HG02678 (cell line): ENCODE measurements around the gene ADAMTSL4.

Source experiments
- ATAC-seq: cut with Tn5 transposase; IDR thresholded peaks from one replicate; pipeline ENCODE4 v1.9.1; 2021; ENCODE audit warnings: mild to moderate bottlenecking, moderate library complexity; ENCODE audit not compliant: unreplicated experiment

Gene ADAMTSL4

DNA sequence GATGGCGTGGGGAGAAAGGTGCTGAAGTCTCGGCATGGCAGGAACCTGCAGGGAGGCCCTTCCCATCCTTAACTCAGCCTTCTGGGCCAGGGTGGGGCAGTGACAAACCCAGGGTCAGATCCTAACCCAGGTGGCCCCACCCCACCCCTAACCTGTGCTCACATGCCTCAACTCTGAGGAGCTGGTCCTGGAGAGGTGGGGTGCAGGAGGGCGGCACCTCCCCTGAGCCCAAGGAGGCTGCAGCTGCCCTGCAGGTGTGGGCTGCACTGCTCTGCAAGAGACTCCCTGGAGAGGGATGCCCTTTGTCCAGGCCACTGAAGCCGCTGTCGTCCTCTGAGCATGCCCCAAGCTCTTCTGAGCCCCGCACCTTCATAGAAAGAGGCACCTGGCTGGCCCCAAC lies 15.2 kb upstream of the ADAMTSL4 start:
- ATAC-seq = no peak

DNA sequence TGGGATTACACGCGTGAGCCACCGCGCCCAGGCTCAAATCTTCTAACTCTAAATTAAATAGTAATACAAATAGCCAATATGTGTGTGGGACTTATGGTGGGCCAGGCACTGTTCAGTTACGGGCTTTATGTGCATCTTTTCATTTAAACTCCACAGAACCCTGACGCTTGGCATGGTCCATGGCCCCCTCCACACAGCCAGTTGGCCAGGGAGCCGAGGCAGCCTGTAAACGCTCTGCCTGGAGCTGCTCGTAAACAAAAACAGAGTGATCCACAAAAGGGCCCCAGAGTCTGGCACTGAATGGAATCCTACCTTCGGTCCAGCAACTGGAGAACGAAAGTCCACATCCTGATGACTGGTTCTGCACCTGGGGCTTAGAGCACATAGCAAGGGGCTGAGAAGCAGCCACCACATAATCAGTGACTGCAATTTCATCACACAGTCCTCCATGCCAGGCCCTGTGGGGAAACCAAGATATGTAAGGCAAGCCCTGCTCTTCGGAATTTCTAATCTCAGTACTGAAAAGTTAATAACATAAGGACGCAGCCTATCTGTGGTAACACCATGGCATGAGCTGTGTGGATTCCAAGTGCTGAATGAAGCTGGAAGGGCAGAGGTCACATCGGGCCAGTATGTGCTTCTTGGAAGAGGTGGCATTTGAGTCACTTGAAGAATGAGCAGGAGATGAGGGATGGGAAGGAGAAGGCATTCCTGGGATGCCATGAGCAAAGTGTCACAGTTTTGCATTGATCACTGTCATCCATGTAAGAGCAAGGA lies 13.5 kb upstream of the ADAMTSL4 start:
- no peak for ATAC-seq

DNA sequence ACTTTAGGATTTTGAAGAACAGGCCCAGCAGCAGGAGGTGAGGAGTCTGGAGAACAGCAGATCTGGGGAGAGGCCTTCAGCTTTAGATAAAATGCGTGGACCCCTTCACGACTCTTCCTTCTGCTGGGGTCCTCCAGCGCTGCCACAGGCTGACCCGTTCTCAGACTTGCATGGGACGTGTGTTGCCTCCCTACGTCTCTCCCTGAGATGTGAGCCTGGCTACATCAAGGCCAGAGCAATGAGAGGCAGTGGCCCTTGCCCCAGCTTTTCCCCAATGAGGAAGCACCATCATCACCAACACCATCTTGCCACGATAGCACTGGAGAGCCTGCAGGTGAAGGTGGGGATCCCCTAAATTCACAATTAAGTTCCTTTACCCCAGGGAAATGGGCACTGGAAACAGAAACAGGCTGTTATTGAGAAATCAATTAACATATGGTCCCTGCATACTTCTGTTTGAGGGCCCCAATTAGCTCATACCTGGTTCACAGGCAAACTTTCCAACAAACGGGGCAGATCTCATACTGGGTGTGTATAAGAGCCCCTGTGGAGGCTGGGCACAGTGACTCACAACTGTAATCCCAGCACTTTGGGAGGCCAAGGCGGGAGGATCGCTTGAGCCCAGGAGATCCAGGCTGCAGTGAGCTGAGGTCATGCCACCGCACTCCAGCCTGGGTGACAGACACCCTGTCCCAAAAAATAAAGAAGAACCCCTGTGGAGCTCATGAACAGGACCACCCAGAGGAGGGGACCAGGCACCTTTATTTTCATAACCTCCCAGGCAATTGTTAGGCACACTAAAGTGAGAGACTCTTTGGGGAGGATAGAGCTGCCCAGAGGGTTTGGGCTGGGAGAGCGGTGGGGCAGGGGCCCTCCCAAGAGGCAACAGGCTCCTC lies 12.1 kb upstream of the ADAMTSL4 start:
- ATAC-seq = no peak

DNA sequence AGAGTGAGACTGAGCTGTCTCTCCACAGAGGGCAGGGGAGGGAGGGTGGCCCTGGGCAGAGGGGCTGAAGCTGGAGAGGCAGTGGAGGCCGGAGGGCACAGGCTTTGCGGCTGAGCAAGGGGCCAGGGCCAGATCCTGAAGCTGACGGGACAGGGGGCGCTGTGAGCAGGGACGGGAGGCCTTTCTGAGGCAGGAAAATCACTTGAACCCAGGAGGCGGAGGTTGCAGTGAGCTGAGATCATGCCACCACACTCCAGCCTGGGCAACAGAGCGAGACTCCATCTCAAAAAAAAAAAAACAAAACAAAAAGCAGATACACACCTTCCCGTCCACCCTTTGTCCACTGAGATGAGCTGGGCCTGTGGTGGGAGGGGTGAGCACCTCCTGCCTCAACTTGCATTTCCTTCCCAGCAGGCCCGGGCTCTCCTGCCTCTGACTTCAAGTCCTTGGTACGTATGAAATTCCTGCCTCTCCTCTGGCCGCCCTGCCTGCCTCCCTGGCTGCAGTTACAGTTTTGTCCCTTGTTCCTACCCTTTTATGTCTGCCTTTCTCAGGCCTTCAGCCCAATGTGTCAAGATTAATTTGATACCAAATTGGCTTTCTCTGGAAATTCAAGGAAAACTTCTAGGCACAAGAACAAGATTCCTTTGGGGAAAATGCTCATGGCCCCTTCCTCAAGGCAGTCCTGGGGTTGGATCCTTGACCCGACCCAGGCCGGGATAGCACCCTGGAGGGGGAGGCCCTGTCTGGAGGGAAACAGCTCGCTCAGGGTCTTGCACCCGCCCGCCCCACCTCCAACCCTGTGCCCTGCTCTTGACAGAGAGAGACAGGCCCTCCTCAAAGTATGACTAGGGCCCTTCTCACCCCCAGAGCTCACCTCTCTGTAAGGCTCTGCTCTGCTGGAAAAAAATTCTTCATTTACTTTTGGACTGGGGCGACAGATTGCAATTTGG lies 11.2 kb upstream of the ADAMTSL4 start:
- no peak for ATAC-seq

DNA sequence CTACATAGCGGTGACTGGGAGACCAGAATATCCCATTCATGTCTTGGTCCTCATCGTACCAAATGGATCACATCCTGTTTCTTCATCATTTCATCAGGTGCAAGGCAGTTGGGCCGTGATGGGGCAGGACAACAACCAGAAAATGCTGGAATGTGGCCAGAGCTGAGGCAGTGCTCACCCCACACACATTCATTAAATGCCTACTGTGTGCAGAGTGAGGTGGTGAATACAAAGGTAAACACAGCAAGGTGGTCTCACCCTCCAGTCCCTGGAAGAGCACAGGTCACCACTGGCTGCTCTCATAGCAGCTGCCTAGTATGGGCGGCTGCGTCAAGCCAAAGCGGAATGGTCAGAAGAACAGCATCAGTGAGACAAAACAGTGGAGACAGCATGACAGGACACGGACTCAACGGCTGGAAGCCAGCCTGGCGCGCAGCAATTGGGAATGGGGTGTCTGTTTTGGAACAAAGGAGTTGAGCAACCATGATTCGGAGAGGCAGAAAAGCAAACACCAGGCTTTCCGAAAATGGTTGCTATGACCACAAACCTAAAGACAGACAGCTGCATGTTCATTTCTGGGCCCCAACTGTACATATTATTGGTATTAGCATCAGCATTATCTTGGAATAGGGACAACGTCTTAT lies 5.6 kb upstream of the ADAMTSL4 start:
- no peak for ATAC-seq

DNA sequence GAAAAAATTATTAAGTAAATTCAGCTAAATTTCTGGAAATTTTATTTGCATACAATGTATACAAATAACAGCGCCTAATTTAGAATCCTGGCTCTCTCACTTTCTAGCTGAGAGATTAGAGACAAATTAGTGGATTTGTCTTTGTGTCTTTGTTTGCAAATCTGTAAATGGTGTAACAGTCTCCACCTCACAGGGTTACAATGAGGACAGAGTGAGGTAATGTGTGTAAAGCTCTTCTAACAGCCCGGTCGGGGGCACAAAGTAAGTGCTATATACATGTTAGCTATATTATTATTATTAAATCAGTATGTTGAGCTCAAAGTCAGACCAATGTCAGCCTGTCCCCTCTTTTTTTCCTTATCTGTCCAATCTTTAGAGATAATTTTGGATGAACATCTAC lies 5.0 kb upstream of the ADAMTSL4 start:
- no peak for ATAC-seq

DNA sequence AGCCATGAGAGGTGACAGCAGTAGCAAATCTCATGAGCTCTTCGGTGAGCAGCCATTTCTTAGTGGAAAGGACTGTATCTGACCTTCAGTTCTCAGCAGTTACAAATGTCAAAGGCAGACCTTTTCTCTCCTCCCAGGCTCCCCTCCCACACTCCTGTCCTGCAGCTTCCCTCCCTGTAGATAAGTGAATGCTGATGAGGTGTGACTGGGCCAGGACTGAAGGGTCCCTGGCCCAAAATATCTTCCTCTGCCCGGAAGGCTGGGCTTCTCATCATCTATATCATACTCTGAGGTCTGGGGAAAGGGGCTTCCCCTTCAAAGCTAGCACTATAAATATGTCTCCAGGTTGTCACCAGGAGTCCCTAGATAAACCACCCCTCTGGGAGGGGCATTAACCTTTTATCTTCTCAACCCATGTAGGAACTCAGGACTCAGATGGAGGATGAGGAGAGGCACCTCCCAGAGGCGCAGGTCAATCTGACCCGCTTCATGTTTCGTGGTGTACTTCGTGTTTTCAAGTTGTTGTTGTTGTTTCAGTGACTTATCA lies 3.6 kb upstream of the ADAMTSL4 start:
- ATAC-seq = no peak

DNA sequence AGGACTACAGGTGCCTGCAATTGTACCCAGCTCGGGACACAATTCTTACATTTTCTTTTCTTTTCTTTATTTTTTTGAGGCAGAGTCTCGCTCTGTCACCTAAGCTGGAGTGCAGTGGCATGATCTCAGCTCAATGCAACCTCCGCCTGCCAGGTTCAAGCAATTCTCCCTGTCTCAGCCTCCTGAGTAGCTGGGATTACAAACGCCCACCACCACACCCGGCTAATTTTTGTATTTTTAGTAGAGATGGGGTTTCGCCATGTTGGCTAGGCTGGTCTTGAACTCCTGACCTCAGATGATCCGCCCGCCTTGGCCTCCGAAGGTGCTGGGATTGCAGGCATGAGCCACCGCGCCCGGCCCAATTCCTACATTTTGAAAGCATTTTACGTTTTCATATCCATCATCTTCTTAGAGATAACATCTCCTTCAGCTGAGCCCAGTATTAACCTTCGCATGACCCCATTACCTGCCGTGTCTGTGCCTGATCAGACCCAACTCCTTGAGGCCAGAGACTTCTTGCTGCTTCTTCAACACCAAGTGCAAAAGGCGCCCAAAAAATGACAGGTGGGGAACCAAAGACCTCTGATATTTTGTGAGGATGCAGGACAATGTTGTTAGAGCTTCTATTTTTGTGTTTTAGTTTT lies 2.8 kb upstream of the ADAMTSL4 start:
- ATAC-seq = no peak

DNA sequence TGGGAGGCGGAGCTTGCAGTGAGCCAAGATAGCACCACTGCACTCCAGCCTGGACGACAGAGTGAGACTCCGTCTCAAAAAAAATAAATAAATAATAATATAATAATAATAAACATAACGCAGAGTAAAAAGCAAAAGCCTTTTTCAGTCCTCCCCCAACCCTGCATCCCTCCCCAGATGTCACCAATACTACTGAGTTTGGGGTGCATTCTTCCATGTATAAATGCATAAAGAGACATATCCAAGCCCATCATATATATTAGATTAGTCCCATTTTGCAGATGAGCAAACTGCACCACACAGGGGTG lies 930 bp upstream of the ADAMTSL4 start:
- ATAC-seq = no peak

DNA sequence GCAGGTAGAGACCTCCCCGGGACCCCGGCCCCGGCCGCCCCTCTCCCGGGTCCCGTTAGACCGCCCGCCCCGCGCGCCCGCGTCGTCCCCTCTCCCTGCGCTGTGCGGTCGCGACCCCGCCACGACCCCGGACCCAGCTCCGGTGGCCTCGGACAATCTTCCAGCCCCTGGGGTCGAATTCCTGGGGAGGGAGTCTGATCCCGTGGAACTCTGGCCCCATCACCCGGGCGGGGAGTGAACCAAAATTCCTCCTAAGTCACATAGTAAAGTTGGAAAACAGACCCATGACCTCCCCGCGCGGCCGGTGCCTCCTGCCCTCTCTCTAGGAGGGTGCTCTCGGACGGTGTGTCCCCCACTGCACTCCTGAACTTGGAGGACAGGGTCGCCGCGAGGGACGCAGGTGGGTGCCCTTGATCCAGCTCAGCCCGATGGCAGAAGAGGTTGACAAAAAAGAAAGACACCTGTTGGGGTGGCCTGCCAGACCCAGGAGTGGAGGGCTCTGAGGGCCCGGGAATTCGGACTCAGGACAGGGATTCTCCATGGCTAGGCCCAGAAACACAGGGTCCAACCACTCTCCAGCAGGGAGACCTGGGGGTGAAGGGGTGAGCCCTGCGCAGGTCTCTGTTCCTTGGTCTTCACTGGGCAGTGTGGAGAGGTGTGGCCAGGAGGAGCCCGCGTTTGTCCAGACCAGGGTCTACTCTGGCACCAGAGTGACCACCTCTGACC lies 451 bp downstream of the ADAMTSL4 start:
- ATAC-seq = no peak

DNA sequence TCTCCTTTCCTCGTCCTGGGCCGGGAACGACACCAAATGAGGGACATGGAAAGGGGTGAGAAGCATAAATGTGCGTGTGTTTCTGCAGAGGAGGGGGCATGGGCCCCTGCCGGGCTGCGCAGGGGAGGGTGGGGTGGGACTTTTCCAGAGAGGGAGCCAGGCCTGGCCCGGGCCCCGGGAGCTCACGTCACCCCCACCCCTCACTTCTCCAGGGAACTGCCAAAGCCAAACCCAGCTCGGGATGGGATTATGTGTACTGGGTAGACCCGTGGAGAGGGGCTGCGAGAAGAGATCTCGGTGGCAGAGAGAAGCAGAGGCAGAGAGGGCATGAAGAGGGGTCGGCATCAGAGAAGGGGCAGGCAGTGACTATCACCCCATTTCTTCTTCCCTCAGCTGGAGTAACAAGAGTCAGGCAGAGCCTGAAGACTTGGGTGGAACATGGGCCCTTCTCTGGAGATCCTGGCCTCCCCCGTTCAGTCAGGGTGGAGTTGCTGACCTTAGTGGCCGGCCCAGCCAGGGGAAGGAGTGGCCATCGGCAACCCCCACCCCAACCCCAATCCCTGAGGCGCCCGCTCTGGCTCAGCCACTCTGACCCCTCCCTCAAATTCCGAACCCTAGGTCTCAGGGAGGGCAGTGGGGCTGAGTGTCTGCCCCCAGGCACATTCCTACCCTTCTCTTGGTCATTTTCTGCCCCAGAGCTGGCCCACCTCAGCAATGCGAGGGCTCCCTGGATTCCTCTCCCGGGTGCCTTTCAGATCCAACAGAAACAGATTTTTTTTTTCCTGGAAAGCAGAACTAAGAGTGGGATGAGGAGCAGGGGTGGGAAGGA lies 1.2 kb downstream of the ADAMTSL4 start:
- ATAC-seq = no peak

DNA sequence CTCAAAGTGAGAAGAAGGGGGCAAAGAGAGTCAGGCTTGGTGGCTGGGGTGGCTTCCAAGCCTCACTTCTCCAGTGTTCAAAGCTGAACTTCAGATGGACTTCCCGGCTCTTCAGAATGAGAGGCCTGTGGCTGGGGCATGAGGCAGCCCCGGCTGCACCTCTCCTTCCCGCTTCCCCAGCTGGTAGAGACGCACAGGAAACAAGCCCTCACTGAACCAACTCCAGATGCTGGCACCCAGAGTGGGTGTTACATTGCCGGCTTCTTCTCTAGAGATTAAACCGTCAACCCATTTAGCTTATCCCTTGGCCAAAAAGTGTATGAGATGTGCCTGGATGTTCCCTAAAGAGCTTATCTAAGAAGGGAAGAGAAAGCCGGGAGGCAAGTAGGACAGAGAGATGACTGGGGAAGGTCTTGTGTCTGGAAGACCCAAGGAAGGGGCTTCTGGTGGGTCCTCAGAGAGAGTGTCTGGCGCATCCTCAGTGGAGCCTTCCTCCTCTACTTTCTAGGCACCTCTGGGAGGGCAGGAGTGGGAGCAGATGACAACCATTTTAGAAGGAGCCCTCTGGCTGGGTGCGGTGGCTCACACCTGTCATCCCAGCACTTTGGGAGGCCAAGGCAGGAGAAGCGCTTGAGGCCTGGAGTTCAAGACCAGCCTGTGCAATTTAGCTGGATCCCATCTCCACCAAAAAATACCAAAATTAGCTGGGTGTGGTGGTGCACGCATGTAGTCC lies 2.0 kb downstream of the ADAMTSL4 start:
- no peak for ATAC-seq

DNA sequence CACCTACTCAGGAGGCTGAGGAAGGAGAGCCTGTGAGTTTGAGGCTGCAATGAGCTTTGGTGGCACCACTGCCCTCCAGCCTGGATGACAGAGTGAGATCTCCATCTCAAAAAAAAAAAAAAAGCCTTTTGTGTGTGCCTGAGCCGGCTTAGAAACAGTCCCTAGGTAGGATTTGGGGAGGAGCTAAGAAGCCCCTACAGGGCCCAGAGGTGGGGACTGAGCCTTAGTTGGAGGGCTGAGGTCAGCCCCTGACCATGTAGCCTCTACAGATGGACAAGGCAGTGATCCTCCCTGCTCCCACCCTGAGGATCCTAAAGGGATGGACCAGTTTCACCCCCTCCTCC lies 2.5 kb downstream of the ADAMTSL4 start:
- ATAC-seq = no peak

DNA sequence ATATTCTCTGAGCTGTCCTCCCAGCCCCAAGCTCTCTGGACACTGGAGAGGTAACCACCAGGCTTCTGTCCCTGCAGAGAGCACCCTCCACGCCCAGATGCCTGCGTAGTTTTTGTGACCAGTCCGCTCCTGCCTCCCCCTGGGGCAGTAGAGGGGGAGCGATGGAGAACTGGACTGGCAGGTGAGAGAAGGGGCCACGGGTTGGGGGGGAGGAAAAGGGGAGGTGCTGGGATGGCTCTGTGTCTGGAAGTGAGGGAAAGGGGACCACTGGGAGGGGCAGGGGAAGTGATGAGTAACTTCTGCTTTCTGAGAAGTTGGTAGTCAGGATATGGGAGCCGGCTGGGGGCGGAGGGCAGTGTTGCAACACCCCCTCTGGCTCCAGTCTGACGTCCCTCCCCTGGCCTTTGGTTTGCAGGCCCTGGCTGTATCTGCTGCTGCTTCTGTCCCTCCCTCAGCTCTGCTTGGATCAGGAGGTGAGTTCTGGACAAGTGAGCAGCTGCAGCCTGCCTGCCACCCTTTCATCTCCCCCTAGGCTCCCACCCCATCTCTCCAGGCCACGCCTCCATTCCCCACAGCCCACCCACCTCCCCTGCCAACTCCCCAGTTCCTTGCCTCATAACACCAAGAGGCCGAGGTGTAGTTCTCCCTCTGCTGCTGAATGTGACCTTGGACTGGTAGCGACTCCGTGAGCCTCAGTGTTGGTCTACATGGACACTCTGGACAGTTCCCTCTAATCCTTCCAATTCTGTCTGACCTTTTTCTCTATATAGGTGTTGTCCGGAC lies 3.1 kb downstream of the ADAMTSL4 start:
- ATAC-seq = no peak

DNA sequence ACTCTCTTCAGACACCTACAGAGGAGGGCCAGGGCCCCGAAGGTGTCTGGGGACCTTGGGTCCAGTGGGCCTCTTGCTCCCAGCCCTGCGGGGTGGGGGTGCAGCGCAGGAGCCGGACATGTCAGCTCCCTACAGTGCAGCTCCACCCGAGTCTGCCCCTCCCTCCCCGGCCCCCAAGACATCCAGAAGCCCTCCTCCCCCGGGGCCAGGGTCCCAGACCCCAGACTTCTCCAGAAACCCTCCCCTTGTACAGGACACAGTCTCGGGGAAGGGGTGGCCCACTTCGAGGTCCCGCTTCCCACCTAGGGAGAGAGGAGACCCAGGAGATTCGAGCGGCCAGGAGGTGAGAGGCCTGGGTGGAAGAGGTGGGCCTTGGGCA lies 3.7 kb downstream of the ADAMTSL4 start:
- no peak for ATAC-seq

DNA sequence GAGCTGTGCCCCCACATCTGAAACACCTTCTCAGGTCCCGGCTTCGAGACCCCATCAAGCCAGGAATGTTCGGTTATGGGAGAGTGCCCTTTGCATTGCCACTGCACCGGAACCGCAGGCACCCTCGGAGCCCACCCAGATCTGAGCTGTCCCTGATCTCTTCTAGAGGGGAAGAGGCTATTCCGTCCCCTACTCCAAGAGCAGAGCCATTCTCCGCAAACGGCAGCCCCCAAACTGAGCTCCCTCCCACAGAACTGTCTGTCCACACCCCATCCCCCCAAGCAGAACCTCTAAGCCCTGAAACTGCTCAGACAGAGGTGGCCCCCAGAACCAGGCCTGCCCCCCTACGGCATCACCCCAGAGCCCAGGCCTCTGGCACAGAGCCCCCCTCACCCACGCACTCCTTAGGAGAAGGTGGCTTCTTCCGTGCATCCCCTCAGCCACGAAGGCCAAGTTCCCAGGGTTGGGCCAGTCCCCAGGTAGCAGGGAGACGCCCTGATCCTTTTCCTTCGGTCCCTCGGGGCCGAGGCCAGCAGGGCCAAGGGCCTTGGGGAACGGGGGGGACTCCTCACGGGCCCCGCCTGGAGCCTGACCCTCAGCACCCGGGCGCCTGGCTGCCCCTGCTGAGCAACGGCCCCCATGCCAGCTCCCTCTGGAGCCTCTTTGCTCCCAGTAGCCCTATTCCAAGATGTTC lies 4.3 kb downstream of the ADAMTSL4 start:
- no peak for ATAC-seq

DNA sequence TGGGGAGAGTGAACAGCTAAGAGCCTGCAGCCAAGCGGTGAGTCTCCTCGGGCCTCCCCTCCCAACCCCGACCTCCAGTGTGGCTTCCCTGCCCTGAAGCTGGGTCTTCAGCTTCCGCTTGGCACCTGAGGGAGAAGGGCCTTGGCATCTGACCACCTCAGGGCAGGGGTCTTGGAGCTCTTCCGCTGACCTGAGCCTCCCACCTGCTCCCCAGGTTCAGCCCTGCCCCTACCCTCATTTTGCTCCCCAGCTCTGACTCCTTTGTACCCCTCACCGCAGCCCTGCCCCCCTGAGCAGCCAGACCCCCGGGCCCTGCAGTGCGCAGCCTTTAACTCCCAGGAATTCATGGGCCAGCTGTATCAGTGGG lies 4.9 kb downstream of the ADAMTSL4 start:
- ATAC-seq = no peak
